IMR-90 (cell line): Measurements from ENCODE around the gene PRPF40A. TPM values are rescaled to one million over a fixed set of nuclear protein-coding genes. Genes with fewer than 3 reads are reported as not detected.

Source experiments
- ATAC-seq: fragments of 200-7000 bp; cut with Tn5 transposase; 2 replicates; pipeline ENCODE4 v1.9.1; 2020; ENCODE audit warnings: low read depth, mild to moderate bottlenecking, moderate library complexity
- BruUV-seq: library from RNA; stranded (reverse); fragments of 400-500 nt; replicated peaks from 2 replicates; lab custom pipeline; 2021; lab: Mats Ljungman, UMichigan
- CTCF ChIA-PET: fragments of 300-600 bp; formaldehyde crosslinking; extraction: SDS; loops from one replicate; lab custom pipeline; 2021; ENCODE audit warnings: antibody characterized with exemption; lab: Yijun Ruan, JAX
- POLR2A ChIA-PET: fragments of 300-600 bp; sonication (Branson Sonifier 250); formaldehyde crosslinking; loops from one replicate; lab custom pipeline; 2022; ENCODE audit warnings: antibody characterized with exemption; ENCODE audit not compliant: unreplicated experiment; lab: Charles Lee
- DNase-seq: peaks from one replicate; pipeline ENCODE4 v3.0.0; 2013
- H2AFZ ChIP-seq: replicated peaks from 2 replicates; pipeline ENCODE3; 2013; ENCODE audit warnings: low read length, mild to moderate bottlenecking; ENCODE audit not compliant: poor library complexity
- H2AK5ac ChIP-seq: 2 replicates; pipeline ENCODE4 v1.6.1; 2013; ENCODE audit warnings: low read depth, low read length, inconsistent platforms
- H2AK9ac ChIP-seq: replicated peaks from 2 replicates; pipeline ENCODE3; 2013; ENCODE audit warnings: mild to moderate bottlenecking, low read depth, low read length, moderate library complexity; ENCODE audit not compliant: poor library complexity
- H2BK120ac ChIP-seq: 2 replicates; pipeline ENCODE4 v1.6.1; 2013; ENCODE audit warnings: low read depth, low read length, inconsistent platforms
- H2BK15ac ChIP-seq: 3 replicates; pipeline ENCODE4 v1.6.1; 2013; ENCODE audit warnings: low read depth, low read length, inconsistent platforms
- H2BK20ac ChIP-seq: 2 replicates; pipeline ENCODE4 v1.6.1; 2013; ENCODE audit warnings: low read depth, mild to moderate bottlenecking, inconsistent platforms, low read length, moderate library complexity
- H2BK5ac ChIP-seq: 2 replicates; pipeline ENCODE4 v1.6.1; 2013; ENCODE audit warnings: mild to moderate bottlenecking, low read depth, low read length, inconsistent platforms; ENCODE audit not compliant: poor library complexity, severe bottlenecking
- H3K14ac ChIP-seq: replicated peaks from 2 replicates; pipeline ENCODE4 v1.6.1; 2013; ENCODE audit warnings: low read depth, low read length, inconsistent platforms
- H3K18ac ChIP-seq: 2 replicates; pipeline ENCODE4 v1.6.1; 2013; ENCODE audit warnings: low read depth, low read length, control low read depth
- H3K23ac ChIP-seq: 2 replicates; pipeline ENCODE4 v1.6.1; 2013; ENCODE audit warnings: low read depth, low read length, inconsistent platforms
- H3K27ac ChIP-seq: 2 replicates; pipeline ENCODE4 v1.5.1; 2013; ENCODE audit warnings: mild to moderate bottlenecking, control low read depth, low read length; ENCODE audit not compliant: insufficient read depth
- H3K27me3 ChIP-seq: 2 replicates; pipeline ENCODE4 v1.6.1; 2013; ENCODE audit warnings: low read length; ENCODE audit not compliant: control insufficient read depth, insufficient read depth
- H3K36me3 ChIP-seq: 2 replicates; pipeline ENCODE4 v1.6.1; 2013; ENCODE audit warnings: low read length, mixed read lengths; ENCODE audit not compliant: control insufficient read depth, insufficient read depth
- H3K4ac ChIP-seq: 2 replicates; pipeline ENCODE4 v1.6.1; 2013; ENCODE audit warnings: low read depth, low read length, inconsistent platforms
- H3K4me1 ChIP-seq: 2 replicates; pipeline ENCODE4 v1.6.1; 2013; ENCODE audit warnings: low read length, mixed read lengths; ENCODE audit not compliant: control insufficient read depth, insufficient read depth
- H3K4me2 ChIP-seq: 2 replicates; pipeline ENCODE4 v1.6.1; 2013; ENCODE audit warnings: low read depth, mild to moderate bottlenecking, control low read depth, low read length, moderate library complexity
- H3K4me3 ChIP-seq: 2 replicates; pipeline ENCODE4 v1.5.1; 2013; ENCODE audit warnings: low read depth, mild to moderate bottlenecking, control low read depth, low read length, moderate library complexity; ENCODE audit not compliant: insufficient read depth
- H3K56ac ChIP-seq: 2 replicates; pipeline ENCODE4 v1.6.1; 2013; ENCODE audit warnings: low read length, inconsistent platforms; ENCODE audit not compliant: insufficient read depth; ENCODE audit errors: extremely low read depth
- H3K79me1 ChIP-seq, 2 experiments: 2 replicates each; pipeline ENCODE4 v1.6.1; 2013; ENCODE audit warnings: low read length in 2 of 2, inconsistent platforms in 1 of 2, low read depth in 1 of 2
- H3K9ac ChIP-seq: 2 replicates; pipeline ENCODE4 v1.6.1; 2013; ENCODE audit warnings: low read depth, low read length, control low read depth
- H3K9me1 ChIP-seq: 2 replicates; pipeline ENCODE4 v1.6.1; 2013; ENCODE audit warnings: low read length, inconsistent platforms; ENCODE audit not compliant: insufficient read depth
- H3K9me3 ChIP-seq: 2 replicates; pipeline ENCODE4 v1.6.1; 2013; ENCODE audit warnings: low read length; ENCODE audit not compliant: control insufficient read depth, insufficient read depth
- H4K20me1 ChIP-seq: 2 replicates; pipeline ENCODE4 v1.6.1; 2013; ENCODE audit warnings: low read length, inconsistent platforms; ENCODE audit not compliant: insufficient read depth
- H4K5ac ChIP-seq: 2 replicates; pipeline ENCODE4 v1.6.1; 2013; ENCODE audit warnings: mild to moderate bottlenecking, low read depth, low read length, control low read depth
- H4K8ac ChIP-seq, 2 experiments: 2 replicates each; pipeline ENCODE4 v1.6.1; 2013; ENCODE audit warnings: low read depth in 2 of 2, low read length in 2 of 2, control low read depth in 1 of 2, inconsistent platforms in 1 of 2
- H4K91ac ChIP-seq: 2 replicates; pipeline ENCODE4 v1.6.1; 2013; ENCODE audit warnings: low read depth, low read length, inconsistent platforms; ENCODE audit not compliant: insufficient read depth
- BHLHE40 ChIP-seq: fragments of 150-350 bp; IDR thresholded peaks from 2 replicates; pipeline ENCODE4 v1.6.1; 2016; ENCODE audit warnings: mild to moderate bottlenecking, low read depth, low read length
- CEBPB ChIP-seq: IDR thresholded peaks from 2 replicates; pipeline ENCODE4 v1.6.1; 2012; ENCODE audit warnings: low read depth, low read length, improper control_type of control experiment
- CHD1 ChIP-seq: IDR thresholded peaks from 2 replicates; pipeline ENCODE4 v1.6.1; 2012; ENCODE audit warnings: low read depth, low read length, improper control_type of control experiment
- CTCF ChIP-seq: conservative IDR thresholded peaks from 2 replicates; pipeline ENCODE4 v1.5.1; 2012; ENCODE audit warnings: mild to moderate bottlenecking, low read depth, low read length, improper control_type of control experiment
- ELK1 ChIP-seq: fragments of 150-350 bp; IDR thresholded peaks from 2 replicates; pipeline ENCODE4 v1.6.1; 2016; ENCODE audit warnings: low read depth, mild to moderate bottlenecking, low read length, moderate library complexity, borderline replicate concordance
- FOS ChIP-seq: fragments of 150-350 bp; IDR thresholded peaks from 2 replicates; pipeline ENCODE4 v1.6.1; 2016; ENCODE audit warnings: low read depth, low read length
- MAFK ChIP-seq: IDR thresholded peaks from 2 replicates; pipeline ENCODE4 v1.6.1; 2012; ENCODE audit warnings: low read depth, low read length, improper control_type of control experiment
- MAZ ChIP-seq: IDR thresholded peaks from 2 replicates; pipeline ENCODE4 v1.6.1; 2012; ENCODE audit warnings: low read depth, mild to moderate bottlenecking, low read length, improper control_type of control experiment, moderate library complexity, borderline replicate concordance
- MXI1 ChIP-seq: IDR thresholded peaks from 2 replicates; pipeline ENCODE4 v1.6.1; 2012; ENCODE audit warnings: low read depth, mild to moderate bottlenecking, low read length, moderate library complexity, borderline replicate concordance
- NFE2L2 ChIP-seq: fragments of 150-350 bp; IDR thresholded peaks from 2 replicates; pipeline ENCODE4 v1.6.1; 2016; ENCODE audit warnings: low read depth, mild to moderate bottlenecking, low read length
- POLR2A ChIP-seq: IDR thresholded peaks from 2 replicates; pipeline ENCODE4 v1.6.1; 2012; ENCODE audit warnings: mild to moderate bottlenecking, low read depth, low read length
- RAD21 ChIP-seq: IDR thresholded peaks from 2 replicates; pipeline ENCODE4 v1.6.1; 2012; ENCODE audit warnings: low read length, improper control_type of control experiment
- RCOR1 ChIP-seq: IDR thresholded peaks from 2 replicates; pipeline ENCODE4 v1.6.1; 2012; ENCODE audit warnings: mild to moderate bottlenecking, low read length, improper control_type of control experiment; ENCODE audit not compliant: insufficient replicate concordance
- RFX5 ChIP-seq: IDR thresholded peaks from 2 replicates; pipeline ENCODE4 v1.8.0; 2012; ENCODE audit warnings: low read depth, mild to moderate bottlenecking, low read length, moderate library complexity
- SMC3 ChIP-seq: fragments of 150-350 bp; IDR thresholded peaks from 2 replicates; pipeline ENCODE4 v1.6.1; 2016; ENCODE audit warnings: low read depth, mild to moderate bottlenecking, antibody characterized with exemption, low read length, moderate library complexity
- USF2 ChIP-seq: fragments of 150-350 bp; IDR thresholded peaks from 2 replicates; pipeline ENCODE4 v1.6.1; 2017; ENCODE audit warnings: mild to moderate bottlenecking, antibody characterized with exemption, low read length, low read depth
- WGBS, 2 experiments: methylation state at CpG; one replicate each; pipeline versions ENCODE4 v1.1.5 to v1.1.7; 2013; ENCODE audit warnings: missing lambda C conversion rate in 2 of 2; ENCODE audit not compliant: insufficient read length in 1 of 2; ENCODE audit errors: extremely low coverage in 2 of 2; 5-methylcytosine and 5-hydroxymethylcytosine counted together
- dilution Hi-C: fragments of 300-500 bp; cut with HindIII; formaldehyde crosslinking; loops from one replicate; pipeline ENCODE4 v1.14.3; 2018; ENCODE audit warnings: low sequenced_read_pairs; ENCODE audit not compliant: unreplicated experiment
- in situ Hi-C: fragments of 300-500 bp; cut with MboI; formaldehyde crosslinking; loops from 3 replicates; pipeline ENCODE4 v1.14.3; 2019; ENCODE audit warnings: low sequenced_read_pairs, inconsistent platforms, mixed read lengths
- intact Hi-C: fragments of 100-400 bp; cut with micrococcal nuclease; formaldehyde crosslinking; loops from 2 replicates; pipeline ENCODE4 v1.10.0; 2022
- polyA plus RNA-seq, 3 experiments: library from polyadenylated mRNA; depleted of rRNA; stranded (reverse); fragments of >200 nt; gene quantifications; 2 replicates each; pipeline ENCODE4 v1.2.3, GENCODE V29; 2012; ENCODE audit warnings: low replicate concordance in 1 of 3
- total RNA-seq: library from RNA; depleted of rRNA; stranded (reverse); fragments of >200 nt; gene quantifications from 2 replicates; pipeline ENCODE4 v1.2.3, GENCODE V29; 2012

The PRPF40A gene
- total and polyA plus RNA-seq, 2 of the 4 experiments (the other 2 are of a cell fraction) = 49.1 to 150 TPM

- dilution Hi-C loops (no loop called here), intact Hi-C loops (no loop called here), in situ Hi-C loops (no loop called here)
- no CpG with 5 or more reads among the region's 4 CpGs for WGBS, 2 experiments
- H3K79me1 ChIP-seq = no peaks in the 10 kb centered on the region
- H3K4me3 ChIP-seq = no peak overlapping the region
- H4K8ac ChIP-seq = no peak overlapping the region
- no peak overlapping the region for H3K4me2 ChIP-seq
- H4K91ac ChIP-seq = no peak overlapping the region
- H3K14ac ChIP-seq = no peak overlapping the region
- H3K36me3 ChIP-seq = peaks cover 15% of the 10 kb centered on the region
- no peak overlapping the region for H2AK5ac ChIP-seq
- H4K5ac ChIP-seq = no peak overlapping the region
- no peaks in the 10 kb centered on the region; the same call in none of the 2 replicates for H3K4me1 ChIP-seq
- ChIA-PET POLR2A (no interaction called here), CTCF (interaction anchor here (1.3 kb wide), 1 partner anchor 10 kb away, joined by 4 read pairs; no protein-coding TSS in a partner anchor)
- no peak overlapping the region for H2BK120ac ChIP-seq
- no peaks in the 10 kb centered on the region for H3K27me3 ChIP-seq
- H3K27ac ChIP-seq = no peak overlapping the region
- H3K56ac ChIP-seq = no peak overlapping the region
- no peak overlapping the region for H2BK15ac ChIP-seq
- BruUV-seq = no TSS peak
- no peaks in the 10 kb centered on the region for H4K20me1 ChIP-seq
- no peak overlapping the region for H2BK5ac ChIP-seq
- no peaks in the 10 kb centered on the region; the same call in 1 of the 2 replicates for H3K9me1 ChIP-seq
- TF ChIP-seq ELK1 (no peak), BHLHE40 (no peak), RAD21 (no peak), USF2 (no peak), CHD1 (no peak), MAFK (no peak), MXI1 (no peak), RFX5 (no peak), MAZ (no peak), CEBPB (no peak), POLR2A (no peak), CTCF (no peak), FOS (no peak), NFE2L2 (no peak), RCOR1 (no peak), SMC3 (no peak)
- no peak overlapping the region for H3K18ac ChIP-seq
- H2AFZ ChIP-seq = no peak overlapping the region
- no peak overlapping the region for H2AK9ac ChIP-seq
- H3K4ac ChIP-seq = no peak overlapping the region
- no peak overlapping the region for H2BK20ac ChIP-seq
- peak; percentile 24 for ATAC-seq
- no peak overlapping the region for H3K9ac ChIP-seq
- H3K9me3 ChIP-seq = no peaks in the 10 kb centered on the region
- H3K23ac ChIP-seq = no peak overlapping the region
- peak; percentile 17 for DNase-seq
These were observed 99.6 kb downstream of the PRPF40A start for GRCh38 chr2:152617456-152618192.
